Liver (tissue), 9 donors: ENCODE results near the gene OTOG. TPM values are rescaled to one million over a fixed set of nuclear protein-coding genes. Genes with fewer than 3 reads are reported as not detected.

Experiments used
- DNase-seq: peaks from one replicate; pipeline ENCODE4 v3.0.0-alpha.2; 2017; ENCODE audit warnings: low spot score
- H3K27ac ChIP-seq, 2 donors: one replicate each; pipeline ENCODE4 v1.7.0; 2013; ENCODE audit warnings: inconsistent platforms in 2 of 2, low read length in 2 of 2, control low read depth in 1 of 2, low read depth in 1 of 2, mild to moderate bottlenecking in 1 of 2
- H3K27me3 ChIP-seq, 4 donors: one replicate each; pipeline versions ENCODE4 v1.6.1 to v1.7.0; 2013; ENCODE audit warnings: low read length in 3 of 4, inconsistent platforms in 1 of 4, mild to moderate bottlenecking in 1 of 4, moderate library complexity in 1 of 4; ENCODE audit not compliant: control insufficient read depth in 4 of 4, insufficient read depth in 4 of 4
- H3K36me3 ChIP-seq, 4 donors: one replicate each; pipeline versions ENCODE4 v1.6.1 to v1.7.0; 2013; ENCODE audit warnings: low read length in 3 of 4, mild to moderate bottlenecking in 3 of 4, low read depth in 1 of 4, moderate library complexity in 1 of 4; ENCODE audit not compliant: control insufficient read depth in 4 of 4, insufficient read depth in 3 of 4
- H3K4me1 ChIP-seq, 4 donors: one replicate each; pipeline versions ENCODE4 v1.6.1 to v1.7.0; 2013; ENCODE audit warnings: low read length in 3 of 4, mild to moderate bottlenecking in 3 of 4, moderate library complexity in 1 of 4; ENCODE audit not compliant: control insufficient read depth in 4 of 4, insufficient read depth in 4 of 4
- H3K4me3 ChIP-seq, 3 donors: one replicate each; pipeline versions ENCODE4 v1.6.1 to v1.7.0; 2013; ENCODE audit warnings: low read length in 3 of 3, control low read depth in 1 of 3, low read depth in 1 of 3, mild to moderate bottlenecking in 1 of 3
- H3K9ac ChIP-seq, 2 donors: one replicate each; pipeline ENCODE4 v1.7.0; 2013; ENCODE audit warnings: low read length in 2 of 2, mild to moderate bottlenecking in 2 of 2, moderate library complexity in 2 of 2, control low read depth in 1 of 2, low read depth in 1 of 2
- H3K9me3 ChIP-seq, 4 donors: one replicate each; pipeline versions ENCODE4 v1.6.1 to v1.7.0; 2013; ENCODE audit warnings: low read length in 3 of 4; ENCODE audit not compliant: control insufficient read depth in 4 of 4
- ATF3 ChIP-seq: IDR thresholded peaks from 2 replicates; pipeline ENCODE4 v1.6.1; 2016; ENCODE audit warnings: antibody characterized with exemption
- CTCF ChIP-seq: fragments of 150-350 bp; IDR thresholded peaks from 2 replicates; pipeline ENCODE4 v1.5.1; 2017; ENCODE audit warnings: improper control_type of control experiment, low read depth, low read length; ENCODE audit not compliant: missing input control
- EGR1 ChIP-seq, 2 donors: IDR thresholded peaks; 2 replicates each; pipeline ENCODE4 v1.6.1; 2016 to 2018; ENCODE audit warnings: antibody characterized with exemption in 2 of 2, low read depth in 2 of 2
- FOXA1 ChIP-seq: IDR thresholded peaks from 2 replicates; pipeline ENCODE4 v1.6.1; 2016; ENCODE audit warnings: antibody characterized with exemption
- FOXA2 ChIP-seq: IDR thresholded peaks from 2 replicates; pipeline ENCODE4 v1.6.1; 2016; ENCODE audit warnings: antibody characterized with exemption
- GABPA ChIP-seq, 2 donors: IDR thresholded peaks in 1 of 2; conservative IDR thresholded peaks in 1 of 2; 2 replicates each; pipeline ENCODE4 v1.6.1; 2016; ENCODE audit warnings: antibody characterized with exemption in 2 of 2, mild to moderate bottlenecking in 1 of 2, moderate library complexity in 1 of 2
- HNF4A ChIP-seq, 2 donors: conservative IDR thresholded peaks; 2 replicates each; pipeline ENCODE4 v1.6.1; 2016; ENCODE audit warnings: antibody characterized with exemption in 2 of 2, mild to moderate bottlenecking in 2 of 2
- HNF4G ChIP-seq: IDR thresholded peaks from 2 replicates; pipeline ENCODE4 v1.6.1; 2016; ENCODE audit warnings: antibody characterized with exemption
- JUND ChIP-seq, 2 donors: IDR thresholded peaks; 2 replicates each; pipeline ENCODE4 v1.6.1; 2016; ENCODE audit warnings: antibody characterized with exemption in 2 of 2
- MAX ChIP-seq: IDR thresholded peaks from 2 replicates; pipeline ENCODE4 v1.6.1; 2016; ENCODE audit warnings: antibody characterized with exemption
- NR2F2 ChIP-seq: IDR thresholded peaks from 2 replicates; pipeline ENCODE4 v1.6.1; 2016; ENCODE audit warnings: antibody characterized with exemption
- RAD21 ChIP-seq, 2 donors: IDR thresholded peaks; 2 replicates each; pipeline ENCODE4 v1.6.1; 2016; ENCODE audit warnings: antibody characterized with exemption in 2 of 2, mild to moderate bottlenecking in 2 of 2
- REST ChIP-seq: IDR thresholded peaks from 2 replicates; pipeline ENCODE4 v1.6.1; 2016; ENCODE audit warnings: antibody characterized with exemption, mild to moderate bottlenecking
- RXRA ChIP-seq, 2 donors: IDR thresholded peaks; 2 replicates each; pipeline ENCODE4 v1.6.1; 2017 to 2018; ENCODE audit warnings: antibody characterized with exemption in 2 of 2, mild to moderate bottlenecking in 1 of 2
- SP1 ChIP-seq: IDR thresholded peaks from 2 replicates; pipeline ENCODE4 v1.6.1; 2018; ENCODE audit warnings: antibody characterized with exemption, mild to moderate bottlenecking
- TAF1 ChIP-seq: conservative IDR thresholded peaks from 2 replicates; pipeline ENCODE4 v1.6.1; 2016; ENCODE audit warnings: antibody characterized with exemption, mild to moderate bottlenecking
- YY1 ChIP-seq: IDR thresholded peaks from 2 replicates; pipeline ENCODE4 v1.6.1; 2016; ENCODE audit warnings: antibody characterized with exemption, mild to moderate bottlenecking
- ZBTB33 ChIP-seq: IDR thresholded peaks from 2 replicates; pipeline ENCODE4 v1.6.1; 2016; ENCODE audit warnings: antibody characterized with exemption
- WGBS: extraction: QIAGEN DNeasy Blood & Tissue Kit; methylation state at CpG from one replicate; pipeline ENCODE4 v1.1.7; 2013; 5-methylcytosine and 5-hydroxymethylcytosine counted together
- polyA plus RNA-seq, 2 donors: library from polyadenylated mRNA; stranded (reverse) in 1 of 2; unstranded in 1 of 2; fragments of 200-250 nt in 1 of 2; fragments of >200 nt in 1 of 2; fragmentation: Nextera tagmentation in 1 of 2; extraction: Ambion mirVana in 1 of 2; gene quantifications; one replicate each; pipeline versions ENCODE4 v1.2.1 to v1.2.3, GENCODE V29; 2013 to 2015
- total RNA-seq, 2 donors: library from RNA; depleted of rRNA; stranded (reverse); fragments of >200 nt; gene quantifications; one replicate each; pipeline ENCODE4 v1.2.3, GENCODE V29; 2014
- donor health status: healthy.
- donor health status: healthy.
- donor health status: healthy.
- donor health status: healthy.
- donor health status: healthy.

The OTOG gene
- total and polyA plus RNA-seq, 4 donors, result not detected

- DNase-seq, result no peak
These were observed 34.6 kb downstream of the OTOG start for GRCh38 chr11:17581732-17582053.

GRCh38 chr11:17585911-17586695 lies 39.0 kb downstream of the OTOG start:
- no peaks in the 10 kb centered on the region for H3K36me3 ChIP-seq
- no peaks in the 10 kb centered on the region for H3K27me3 ChIP-seq
- H3K4me1 ChIP-seq, result no peaks in the 10 kb centered on the region
- no peak overlapping the region for H3K4me3 ChIP-seq
- DNase-seq, result no peak
- no peaks in the 10 kb centered on the region for H3K9me3 ChIP-seq
- WGBS, result 84% methylated on average over 6 of the region's 6 CpGs
- H3K9ac ChIP-seq, result no peak overlapping the region
- no peak overlapping the region for H3K27ac ChIP-seq
- TF ChIP-seq MAX (no peak), ZBTB33 (no peak), NR2F2 (no peak), CTCF (no peak), RXRA (IDR thresholded peaks at IDR 0.05) (no peak), GABPA (IDR thresholded peaks at IDR 0.05 in 1 of 2, conservative IDR thresholded peaks at IDR 0.05 in 1 of 2) (no peak), RAD21 (IDR thresholded peaks at IDR 0.05) (no peak), ATF3 (no peak), SP1 (no peak), FOXA2 (no peak), HNF4A (conservative IDR thresholded peaks at IDR 0.05) (no peak), YY1 (no peak), JUND (IDR thresholded peaks at IDR 0.05) (no peak), FOXA1 (no peak), REST (no peak), EGR1 (IDR thresholded peaks at IDR 0.05; ENCODE audit: low read depth in 2 of 2) (no peak), TAF1 (no peak)

More at GRCh38 chr11:17581732-17582053, 34.6 kb downstream of the OTOG start:
- Histone ChIP-seq H3K4me1 (no peaks in the 10 kb centered on the region), H3K27ac (no peak overlapping the region), H3K27me3 (no peaks in the 10 kb centered on the region), H3K9ac (no peak overlapping the region), H3K36me3 (no peaks in the 10 kb centered on the region), H3K4me3 (no peak overlapping the region), H3K9me3 (no peaks in the 10 kb centered on the region)
- WGBS, result 89% methylated on average over 4 of the region's 4 CpGs
- no peak for TF ChIP-seq NR2F2
- TF ChIP-seq HNF4A (conservative IDR thresholded peaks at IDR 0.05), result no peak
- TF ChIP-seq YY1, result no peak
- TF ChIP-seq MAX, result no peak
- TF ChIP-seq FOXA1, result no peak
- TF ChIP-seq ZBTB33, result no peak
- no peak for TF ChIP-seq JUND (IDR thresholded peaks at IDR 0.05)
- no peak for TF ChIP-seq RXRA (IDR thresholded peaks at IDR 0.05)
- no peak for TF ChIP-seq RAD21 (IDR thresholded peaks at IDR 0.05)
- TF ChIP-seq HNF4G, result no peak
- no peak for TF ChIP-seq SP1
